ENCODE measurements around the gene CDA. TPM values are rescaled to one million over a fixed set of nuclear protein-coding genes. Genes with fewer than 3 reads are reported as not detected.

The CDA gene
- total RNA-seq, 1 donor from 2014 or later = not detected

- H3K27ac Mint-ChIP-seq = no peak overlapping the region
- CTCF ChIA-PET = no interaction called here
- no peak for TF ChIP-seq CTCF (IDR thresholded peaks at IDR 0.05)
- peaks cover 3% of the 10 kb centered on the region for H3K9me3 Mint-ChIP-seq
- H3K4me3 Mint-ChIP-seq = no peak overlapping the region
- DNase-seq = no peak
- POLR2A ChIA-PET = no interaction called here
- no peak for ATAC-seq (ENCODE audit: low read depth)
- H3K36me3 Mint-ChIP-seq (ENCODE audit: low read depth) = no peaks in the 10 kb centered on the region
- no peaks in the 10 kb centered on the region for H3K4me1 Mint-ChIP-seq
- intact Hi-C loops (cut with micrococcal nuclease) = no loop called here
- peaks cover 18% of the 10 kb centered on the region for H3K27me3 Mint-ChIP-seq
These were observed 7.2 kb downstream of the CDA start for GRCh38 chr1:20596106-20596505.

GRCh38 chr1:20597650-20598049 lies 8.8 kb downstream of the CDA start:
- H3K36me3 Mint-ChIP-seq (ENCODE audit: low read depth) = no peaks in the 10 kb centered on the region
- ChIA-PET POLR2A (no interaction called here), CTCF (no interaction called here)
- no peak for TF ChIP-seq CTCF (IDR thresholded peaks at IDR 0.05)
- peaks cover 3% of the 10 kb centered on the region for H3K9me3 Mint-ChIP-seq
- peaks cover 8% of the 10 kb centered on the region for H3K27me3 Mint-ChIP-seq
- intact Hi-C loops (cut with micrococcal nuclease) = no loop called here
- H3K4me3 Mint-ChIP-seq = no peak overlapping the region
- DNase-seq = no peak
- H3K4me1 Mint-ChIP-seq = no peaks in the 10 kb centered on the region
- no peak for ATAC-seq (ENCODE audit: low read depth)
- no peak overlapping the region for H3K27ac Mint-ChIP-seq

GRCh38 chr1:20600156-20600555 lies 11.3 kb downstream of the CDA start:
- intact Hi-C loops (cut with micrococcal nuclease) = no loop called here
- no peaks in the 10 kb centered on the region for H3K36me3 Mint-ChIP-seq (ENCODE audit: low read depth)
- ChIA-PET POLR2A (no interaction called here), CTCF (no interaction called here)
- ATAC-seq (ENCODE audit: low read depth) (no peak), DNase-seq (no peak)
- no peak overlapping the region for H3K27ac Mint-ChIP-seq
- peaks cover 3% of the 10 kb centered on the region for H3K9me3 Mint-ChIP-seq
- H3K27me3 Mint-ChIP-seq = peaks cover 7% of the 10 kb centered on the region
- H3K4me1 Mint-ChIP-seq = no peaks in the 10 kb centered on the region
- H3K4me3 Mint-ChIP-seq = no peak overlapping the region
- TF ChIP-seq CTCF (IDR thresholded peaks at IDR 0.05) = no peak

GRCh38 chr1:20601129-20601825 lies 12.4 kb downstream of the CDA start:
- Mint-ChIP-seq H3K36me3 (ENCODE audit: low read depth) (no peaks in the 10 kb centered on the region), H3K27ac (no peak overlapping the region), H3K27me3 (peaks cover 6% of the 10 kb centered on the region), H3K4me3 (no peak overlapping the region), H3K4me1 (no peaks in the 10 kb centered on the region), H3K9me3 (peaks cover 3% of the 10 kb centered on the region)
- intact Hi-C loops (cut with micrococcal nuclease) = no loop called here
- ChIA-PET POLR2A (no interaction called here), CTCF (no interaction called here)
- no peak for ATAC-seq (ENCODE audit: low read depth)
- TF ChIP-seq CTCF (IDR thresholded peaks at IDR 0.05) = no peak
- no peak for DNase-seq

- CTCF ChIA-PET = no interaction called here
- Mint-ChIP-seq H3K4me1 (no peaks in the 10 kb centered on the region), H3K27ac (no peak overlapping the region), H3K4me3 (no peak overlapping the region), H3K27me3 (peaks cover 8% of the 10 kb centered on the region), H3K36me3 (ENCODE audit: low read depth) (no peaks in the 10 kb centered on the region), H3K9me3 (peaks cover 3% of the 10 kb centered on the region)
- DNase-seq (no peak), ATAC-seq (ENCODE audit: low read depth) (no peak)
- POLR2A ChIA-PET = no interaction called here
- no peak for TF ChIP-seq CTCF (IDR thresholded peaks at IDR 0.05)
- intact Hi-C loops (cut with micrococcal nuclease) = no loop called here
These were observed 14.1 kb downstream of the CDA start for GRCh38 chr1:20602851-20603450.

All from activated B cell treated with CpG ODN at 0.5 μM for 24 hours (primary cell).